Muscle layer of colon (tissue), 2 donors: Measurements from ENCODE around the gene CFAP44.

Experiments used
- H3K27ac ChIP-seq: one replicate; pipeline ENCODE4 v1.7.0; 2013; ENCODE audit warnings: low read depth, mild to moderate bottlenecking, low read length, moderate library complexity
- H3K27me3 ChIP-seq, 2 donors: one replicate each; pipeline ENCODE4 v1.7.0; 2013; ENCODE audit warnings: low read length in 2 of 2, mild to moderate bottlenecking in 2 of 2; ENCODE audit not compliant: insufficient read depth in 2 of 2, control insufficient read depth in 1 of 2
- H3K36me3 ChIP-seq: one replicate; pipeline ENCODE4 v1.7.0; 2013; ENCODE audit warnings: mild to moderate bottlenecking, low read length; ENCODE audit not compliant: insufficient read depth
- H3K4me1 ChIP-seq: one replicate; pipeline ENCODE4 v1.7.0; 2013; ENCODE audit warnings: mild to moderate bottlenecking, low read length; ENCODE audit not compliant: insufficient read depth
- H3K4me3 ChIP-seq, 2 donors: one replicate each; pipeline ENCODE4 v1.7.0; 2013; ENCODE audit warnings: low read length in 2 of 2, low read depth in 1 of 2, mild to moderate bottlenecking in 1 of 2, moderate library complexity in 1 of 2
- H3K9ac ChIP-seq: one replicate; pipeline ENCODE4 v1.7.0; 2013; ENCODE audit warnings: low read length
- H3K9me3 ChIP-seq: one replicate; pipeline ENCODE4 v1.7.0; 2013; ENCODE audit warnings: mild to moderate bottlenecking, low read length
- donor health status: abdominal sarcoma.
- donor health status: Adenocarcinoma of cecum.

The CFAP44 gene

GRCh38 chr3:113436809-113437208, 4.5 kb downstream of the CFAP44 start:
- Histone ChIP-seq H3K9ac (no peak overlapping the region), H3K36me3 (no peaks in the 10 kb centered on the region), H3K27me3 (no peaks in the 10 kb centered on the region), H3K4me3 (no peak overlapping the region), H3K9me3 (no peaks in the 10 kb centered on the region), H3K27ac (no peak overlapping the region), H3K4me1 (peaks cover 4% of the 10 kb centered on the region)

- H3K4me3 ChIP-seq, result no peak overlapping the region
- H3K27me3 ChIP-seq, result no peaks in the 10 kb centered on the region
- H3K36me3 ChIP-seq, result no peaks in the 10 kb centered on the region
- H3K9me3 ChIP-seq, result no peaks in the 10 kb centered on the region
- no peaks in the 10 kb centered on the region for H3K4me1 ChIP-seq
- no peak overlapping the region for H3K27ac ChIP-seq
- no peak overlapping the region for H3K9ac ChIP-seq
Measured at GRCh38 chr3:113431811-113432210, 9.5 kb downstream of the CFAP44 start.

- H3K4me1 ChIP-seq, result no peaks in the 10 kb centered on the region
- peaks cover 20% of the 10 kb centered on the region for H3K36me3 ChIP-seq
- H3K27me3 ChIP-seq, result no peaks in the 10 kb centered on the region
- H3K27ac ChIP-seq, result no peak overlapping the region
- no peaks in the 10 kb centered on the region for H3K9me3 ChIP-seq
- H3K4me3 ChIP-seq, result no peak overlapping the region
- no peak overlapping the region for H3K9ac ChIP-seq
Measured at GRCh38 chr3:113428581-113428980, 12.7 kb downstream of the CFAP44 start.

GRCh38 chr3:113423699-113424098, 17.6 kb downstream of the CFAP44 start:
- Histone ChIP-seq H3K4me3 (no peak overlapping the region), H3K36me3 (peaks cover 20% of the 10 kb centered on the region), H3K9me3 (no peaks in the 10 kb centered on the region), H3K9ac (no peak overlapping the region), H3K4me1 (no peaks in the 10 kb centered on the region), H3K27ac (no peak overlapping the region), H3K27me3 (no peaks in the 10 kb centered on the region)

GRCh38 chr3:113421082-113421481, 20.2 kb downstream of the CFAP44 start:
- Histone ChIP-seq H3K4me1 (no peaks in the 10 kb centered on the region), H3K36me3 (peaks cover 15% of the 10 kb centered on the region), H3K27me3 (no peaks in the 10 kb centered on the region), H3K9me3 (no peaks in the 10 kb centered on the region), H3K27ac (no peak overlapping the region), H3K4me3 (no peak overlapping the region), H3K9ac (no peak overlapping the region)

- no peak overlapping the region for H3K27ac ChIP-seq
- H3K36me3 ChIP-seq, result no peaks in the 10 kb centered on the region
- no peaks in the 10 kb centered on the region for H3K27me3 ChIP-seq
- no peak overlapping the region for H3K4me3 ChIP-seq
- peaks cover 8% of the 10 kb centered on the region for H3K4me1 ChIP-seq
- H3K9me3 ChIP-seq, result no peaks in the 10 kb centered on the region
- no peak overlapping the region for H3K9ac ChIP-seq
Measured at GRCh38 chr3:113409676-113410075, 31.6 kb downstream of the CFAP44 start.

- H3K4me3 ChIP-seq, result no peak overlapping the region
- no peak overlapping the region for H3K27ac ChIP-seq
Measured at GRCh38 chr3:113405180-113405579, 36.1 kb downstream of the CFAP44 start.

GRCh38 chr3:113404637-113405036, 36.7 kb downstream of the CFAP44 start:
- Histone ChIP-seq H3K4me1 (peaks cover 8% of the 10 kb centered on the region), H3K4me3 (no peak overlapping the region), H3K27me3 (no peaks in the 10 kb centered on the region), H3K36me3 (no peaks in the 10 kb centered on the region), H3K9ac (no peak overlapping the region), H3K9me3 (no peaks in the 10 kb centered on the region), H3K27ac (no peak overlapping the region)

More at GRCh38 chr3:113405180-113405579, 36.1 kb downstream of the CFAP44 start:
- Histone ChIP-seq H3K9me3 (no peaks in the 10 kb centered on the region), H3K9ac (no peak overlapping the region), H3K36me3 (no peaks in the 10 kb centered on the region), H3K4me1 (peaks cover 8% of the 10 kb centered on the region), H3K27me3 (no peaks in the 10 kb centered on the region)
